Astrocyte of the cerebellum (primary cell): ENCODE results near the gene CXCL17.

Experiments used
- DNase-seq: peaks from one replicate; pipeline ENCODE4 v3.0.0-alpha.2; 2011; ENCODE audit warnings: low read depth
- H3K4me3 ChIP-seq: 2 replicates; pipeline ENCODE4 v1.5.1; 2011; ENCODE audit warnings: mild to moderate bottlenecking, low read depth, low read length, moderate library complexity
- CTCF ChIP-seq: IDR thresholded peaks from 2 replicates; pipeline ENCODE4 v1.5.1; 2012; ENCODE audit warnings: low read length, low read depth, moderate library complexity, mild to moderate bottlenecking; ENCODE audit errors: missing control alignments
- in situ Hi-C: cut with HindIII; loops from 2 replicates; pipeline ENCODE4 v1.10.0; 2017; ENCODE audit warnings: low sequenced_read_pairs

Gene CXCL17

GRCh38 chr19:42472402-42473147 lies 29.8 kb upstream of the CXCL17 start:
- in situ Hi-C loops: no loop called here

GRCh38 chr19:42471554-42472249 lies 29.0 kb upstream of the CXCL17 start:
- no peak overlapping the region for H3K4me3 ChIP-seq
- no peak for DNase-seq
- TF ChIP-seq CTCF: no peak
- in situ Hi-C loops: no loop called here

More at GRCh38 chr19:42472402-42473147, 29.8 kb upstream of the CXCL17 start:
- TF ChIP-seq CTCF: no peak
- DNase-seq: no peak
- H3K4me3 ChIP-seq: no peak overlapping the region

GRCh38 chr19:42469311-42470235 lies 26.8 kb upstream of the CXCL17 start:
- no peak for DNase-seq
- no peak for TF ChIP-seq CTCF
- no peak overlapping the region for H3K4me3 ChIP-seq
- in situ Hi-C loops: no loop called here

- DNase-seq: no peak
- in situ Hi-C loops: no loop called here
- no peak overlapping the region for H3K4me3 ChIP-seq
- no peak for TF ChIP-seq CTCF
Observed at GRCh38 chr19:42468273-42468796, 25.6 kb upstream of the CXCL17 start.

GRCh38 chr19:42467183-42467760 lies 24.5 kb upstream of the CXCL17 start:
- TF ChIP-seq CTCF: no peak
- DNase-seq: no peak
- in situ Hi-C loops: no loop called here
- H3K4me3 ChIP-seq: no peak overlapping the region
